Stimulated activated CD4-positive, alpha-beta T cell treated with anti-CD3 and anti-CD28 coated beads, Interleukin-15, amount 100 ng/mL, for 24 hours (primary cell): ENCODE measurements around the gene NRCAM.

Experiments
- DNase-seq: peaks from one replicate; pipeline ENCODE4 v3.0.0-alpha.2; 2020

Gene NRCAM

DNA sequence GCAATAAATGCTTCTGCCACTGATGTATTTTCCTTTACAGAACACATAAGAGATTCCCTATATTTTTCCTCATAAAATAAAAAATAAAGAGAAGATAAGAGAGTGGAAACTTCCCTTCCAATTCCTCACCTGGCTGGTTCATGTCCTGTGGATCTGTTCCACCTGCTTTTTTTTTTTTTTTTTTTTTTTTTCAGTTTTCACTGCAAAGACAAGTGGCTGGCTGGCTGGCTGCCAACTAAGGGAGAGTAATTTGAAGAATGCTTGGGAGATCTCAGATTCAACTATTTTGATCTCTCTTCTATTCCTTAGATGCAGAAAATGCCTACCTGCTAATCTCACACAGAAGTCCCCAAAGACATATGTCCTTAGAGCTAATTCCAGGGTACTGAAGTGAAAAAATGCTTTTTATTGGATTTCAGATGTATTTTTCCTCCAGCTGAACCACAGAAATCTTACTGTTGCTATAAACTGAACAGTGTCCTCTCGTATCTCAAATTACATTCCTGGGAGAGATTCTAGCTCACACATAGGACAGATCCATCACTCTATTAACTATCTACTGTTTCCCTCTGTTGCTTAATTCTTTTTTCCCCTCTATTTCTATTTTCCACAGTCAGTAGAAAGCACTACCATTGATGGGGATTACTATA lies 120.8 kb downstream of the NRCAM start:
- no peak for DNase-seq

GRCh38 chr7:108332937-108333336 lies 123.3 kb downstream of the NRCAM start:
- no peak for DNase-seq

- no peak for DNase-seq
Measured at GRCh38 chr7:108331971-108332370, 124.3 kb downstream of the NRCAM start.

DNA sequence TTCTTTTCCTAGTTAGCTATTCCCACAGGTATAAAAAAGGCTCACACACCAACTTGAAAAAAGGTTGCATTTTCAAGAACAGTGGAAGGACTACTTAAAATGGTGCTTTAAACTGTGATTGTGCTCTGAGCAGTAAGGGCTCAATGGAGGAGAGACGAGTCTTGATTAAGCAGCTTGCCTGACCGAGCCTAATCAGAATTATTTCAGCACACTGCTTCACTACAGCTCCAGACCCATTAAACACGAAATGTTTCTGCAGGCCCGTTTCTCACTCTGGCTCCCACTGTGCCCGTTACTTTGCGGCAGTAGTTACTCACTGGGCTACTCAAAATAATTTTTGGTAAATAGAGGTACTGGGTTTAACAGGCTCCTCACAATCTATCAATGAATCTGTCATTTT lies 126.0 kb downstream of the NRCAM start:
- DNase-seq = no peak

GRCh38 chr7:108329514-108329913 lies 126.7 kb downstream of the NRCAM start:
- no peak for DNase-seq

- DNase-seq = no peak
Measured at GRCh38 chr7:108328174-108328651, 128.0 kb downstream of the NRCAM start.

GRCh38 chr7:108327353-108327752 lies 128.9 kb downstream of the NRCAM start:
- DNase-seq = no peak

- DNase-seq = no peak
Measured at GRCh38 chr7:108326938-108327337, 129.3 kb downstream of the NRCAM start.

GRCh38 chr7:108324053-108325038 lies 131.9 kb downstream of the NRCAM start:
- DNase-seq = no peak

DNA sequence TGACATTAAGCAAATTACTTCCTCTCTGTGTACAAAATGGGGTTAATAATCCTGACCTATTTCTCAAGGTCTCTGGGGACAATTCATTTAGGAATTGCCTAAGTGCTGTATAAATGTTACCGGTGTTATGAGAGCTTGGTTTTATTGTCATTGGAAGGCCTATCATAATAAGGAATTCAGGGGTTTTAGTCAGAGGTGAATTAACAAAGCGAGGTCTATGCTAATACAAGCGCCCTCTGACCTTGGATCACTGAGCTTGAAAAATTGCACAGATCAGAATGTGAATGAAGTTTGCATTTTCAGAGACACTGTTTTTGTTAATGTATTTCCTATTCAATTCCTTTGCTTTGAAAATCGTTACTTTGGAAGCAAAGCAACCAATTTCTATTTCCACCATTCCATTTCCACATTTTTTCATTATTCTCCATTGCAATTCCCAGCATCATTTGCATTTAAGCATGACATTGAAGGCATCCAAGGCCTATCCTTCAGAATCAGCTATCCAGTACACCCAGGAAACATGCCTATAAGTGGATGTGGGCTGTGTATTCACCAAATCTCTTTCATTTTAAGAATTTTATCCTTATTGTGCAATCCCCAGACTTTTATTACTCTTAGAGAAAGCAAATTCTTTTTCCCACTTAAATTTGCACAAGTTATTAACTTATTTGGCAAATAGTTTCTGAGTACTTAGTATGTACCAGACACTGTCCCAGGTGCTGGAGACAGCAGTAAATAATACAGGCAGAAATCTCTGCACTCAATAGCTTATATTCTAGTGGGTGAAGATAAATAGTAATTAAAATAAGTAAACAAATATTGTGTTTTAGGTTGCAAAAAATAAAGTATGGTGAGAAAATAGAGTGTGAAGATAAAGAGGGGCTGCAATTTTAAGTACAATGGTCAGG lies 133.1 kb downstream of the NRCAM start:
- DNase-seq = no peak

DNA sequence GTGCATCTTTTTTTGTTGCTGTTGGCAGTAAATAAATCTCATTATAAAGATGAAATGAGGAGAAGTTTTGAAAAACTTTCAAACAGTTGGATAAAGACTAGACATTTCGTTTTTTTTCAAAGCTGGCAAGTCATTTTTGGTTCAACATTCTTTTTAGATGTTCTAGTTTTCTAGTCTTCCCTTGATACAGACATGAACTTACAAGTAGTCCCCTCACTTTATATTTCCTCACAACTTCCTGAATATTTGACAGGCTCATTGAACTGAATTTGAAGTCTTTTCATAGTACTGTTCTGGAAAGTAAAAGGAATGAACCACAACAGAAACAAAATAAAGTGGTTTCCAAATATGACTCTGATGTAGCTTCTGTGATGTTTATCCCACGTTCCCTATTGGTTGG lies 134.2 kb downstream of the NRCAM start:
- no peak for DNase-seq

- DNase-seq = no peak
Measured at GRCh38 chr7:108321359-108321758, 134.9 kb downstream of the NRCAM start.

- DNase-seq = no peak
Measured at GRCh38 chr7:108316708-108317107, 139.5 kb downstream of the NRCAM start.

DNA sequence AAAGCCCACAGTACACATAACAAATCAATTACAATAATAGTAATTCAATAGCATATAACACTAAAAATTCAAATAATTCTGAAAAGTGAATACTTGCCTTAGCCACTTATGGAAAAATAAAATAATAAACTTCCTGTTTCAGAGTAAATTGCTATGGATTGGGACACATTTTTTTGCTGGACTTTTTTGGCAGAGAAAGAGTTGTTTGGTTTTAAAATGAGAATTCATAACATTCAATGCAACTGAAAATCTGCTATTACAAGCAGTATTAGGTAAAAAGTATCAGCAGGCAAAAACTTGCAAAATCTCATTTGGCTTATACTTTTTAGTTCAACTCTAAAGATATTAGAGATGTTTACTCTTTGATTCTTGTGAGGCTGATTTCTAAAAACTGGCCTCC lies 141.7 kb downstream of the NRCAM start:
- no peak for DNase-seq

DNA sequence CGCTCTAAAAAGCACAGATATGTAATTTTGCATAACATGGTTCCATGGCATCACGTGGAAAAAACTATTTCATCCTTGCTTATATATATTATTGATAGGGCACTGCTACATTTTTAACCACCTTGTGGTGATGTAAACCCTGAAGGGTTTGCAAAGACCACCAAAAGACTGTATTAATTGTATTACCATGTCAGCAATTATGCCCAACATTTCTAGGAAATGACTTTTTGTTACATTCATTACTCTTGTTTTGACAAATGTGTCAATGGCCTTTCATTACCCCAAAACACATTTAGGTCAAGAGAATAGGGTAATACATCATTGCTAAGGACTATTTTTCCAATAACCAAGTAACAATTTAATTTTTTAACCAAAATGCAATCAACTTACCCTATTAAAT lies 142.2 kb downstream of the NRCAM start:
- no peak for DNase-seq

- DNase-seq = no peak
Measured at GRCh38 chr7:108313086-108313485, 143.2 kb downstream of the NRCAM start.

DNA sequence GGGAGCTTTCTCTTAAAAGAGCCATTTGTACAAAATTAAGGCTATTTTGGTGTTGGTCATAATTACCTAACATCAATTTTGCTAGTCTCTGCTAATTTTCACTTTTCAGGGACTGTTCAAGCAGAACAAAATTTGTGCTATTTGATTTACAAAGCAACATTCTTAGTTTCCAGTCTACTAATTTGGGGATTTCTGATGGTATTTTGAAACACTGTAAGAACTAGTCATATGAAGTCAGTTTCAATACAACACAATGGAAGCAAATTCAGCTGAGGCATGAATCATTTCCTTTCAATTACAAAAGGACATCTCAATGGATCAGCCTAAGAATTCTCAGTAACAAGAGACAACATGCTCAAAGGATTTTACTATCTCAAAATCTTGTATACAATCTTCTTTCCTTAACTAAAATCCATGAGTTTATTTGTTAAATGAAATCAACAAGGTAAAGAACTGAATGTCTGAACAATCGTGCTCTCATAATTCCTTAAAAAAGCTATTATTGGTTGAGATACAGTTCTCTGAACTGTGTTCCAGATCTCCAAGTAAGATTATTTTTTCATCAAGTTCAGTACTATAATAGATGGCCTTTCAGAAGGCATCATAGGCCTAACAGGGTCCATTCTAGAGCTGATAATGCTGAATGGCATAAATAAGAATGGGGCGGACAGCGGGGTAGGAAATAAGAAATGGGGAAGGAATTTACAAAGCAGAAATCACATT lies 144.6 kb downstream of the NRCAM start:
- no peak for DNase-seq

DNA sequence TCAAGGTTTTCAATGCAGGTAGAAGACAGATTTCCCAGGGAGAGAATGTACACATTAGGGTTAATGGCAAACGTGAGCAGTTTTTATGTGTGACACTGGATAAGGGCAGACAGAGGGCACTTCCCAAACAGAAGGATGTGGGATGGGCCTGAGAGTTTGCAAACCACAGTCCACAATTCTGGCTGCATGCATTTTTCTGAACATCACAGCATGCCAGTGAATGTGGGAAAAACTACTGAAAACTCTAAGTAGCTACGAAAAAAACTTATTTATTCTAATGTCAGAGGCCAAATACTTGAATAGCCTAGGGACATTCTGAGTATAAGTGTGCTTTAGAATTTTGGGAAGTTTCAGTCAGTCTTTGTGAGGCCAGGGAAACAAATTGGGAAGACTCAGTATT lies 145.9 kb downstream of the NRCAM start:
- no peak for DNase-seq

DNA sequence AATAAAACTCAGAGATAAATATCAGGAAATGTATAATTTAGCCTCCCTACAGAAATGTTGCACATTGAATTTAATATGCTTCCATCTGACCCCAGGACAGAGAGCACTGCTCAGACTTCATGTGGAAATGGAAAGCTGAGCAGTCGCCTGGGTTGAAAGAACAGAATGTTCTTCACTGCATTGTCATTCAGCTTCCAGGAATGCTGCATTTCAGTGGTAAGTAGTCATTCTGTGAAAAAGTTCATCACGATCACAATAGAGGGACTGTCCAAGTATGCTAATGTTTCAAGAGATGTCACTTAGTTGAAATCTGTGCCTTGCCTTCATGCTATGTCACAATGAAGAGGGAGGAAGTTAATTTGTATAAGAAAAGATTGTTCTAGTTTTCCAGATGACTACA lies 147.3 kb downstream of the NRCAM start:
- DNase-seq = no peak

GRCh38 chr7:108308276-108308675 lies 148.0 kb downstream of the NRCAM start:
- DNase-seq = no peak

GRCh38 chr7:108307595-108307994 lies 148.6 kb downstream of the NRCAM start:
- DNase-seq = no peak

GRCh38 chr7:108307194-108307593 lies 149.0 kb downstream of the NRCAM start:
- no peak for DNase-seq
